GM12872 (cell line): Measurements from ENCODE around the gene VPS37D.

Experiments used
- TF ChIP-seq, protein P1 (sequence below): IDR thresholded peaks from 3 replicates; pipeline ENCODE4 v1.5.1; 2011; ENCODE audit warnings: low read depth, mild to moderate bottlenecking, low read length, moderate library complexity; ENCODE audit not compliant: insufficient read depth

The VPS37D gene

DNA sequence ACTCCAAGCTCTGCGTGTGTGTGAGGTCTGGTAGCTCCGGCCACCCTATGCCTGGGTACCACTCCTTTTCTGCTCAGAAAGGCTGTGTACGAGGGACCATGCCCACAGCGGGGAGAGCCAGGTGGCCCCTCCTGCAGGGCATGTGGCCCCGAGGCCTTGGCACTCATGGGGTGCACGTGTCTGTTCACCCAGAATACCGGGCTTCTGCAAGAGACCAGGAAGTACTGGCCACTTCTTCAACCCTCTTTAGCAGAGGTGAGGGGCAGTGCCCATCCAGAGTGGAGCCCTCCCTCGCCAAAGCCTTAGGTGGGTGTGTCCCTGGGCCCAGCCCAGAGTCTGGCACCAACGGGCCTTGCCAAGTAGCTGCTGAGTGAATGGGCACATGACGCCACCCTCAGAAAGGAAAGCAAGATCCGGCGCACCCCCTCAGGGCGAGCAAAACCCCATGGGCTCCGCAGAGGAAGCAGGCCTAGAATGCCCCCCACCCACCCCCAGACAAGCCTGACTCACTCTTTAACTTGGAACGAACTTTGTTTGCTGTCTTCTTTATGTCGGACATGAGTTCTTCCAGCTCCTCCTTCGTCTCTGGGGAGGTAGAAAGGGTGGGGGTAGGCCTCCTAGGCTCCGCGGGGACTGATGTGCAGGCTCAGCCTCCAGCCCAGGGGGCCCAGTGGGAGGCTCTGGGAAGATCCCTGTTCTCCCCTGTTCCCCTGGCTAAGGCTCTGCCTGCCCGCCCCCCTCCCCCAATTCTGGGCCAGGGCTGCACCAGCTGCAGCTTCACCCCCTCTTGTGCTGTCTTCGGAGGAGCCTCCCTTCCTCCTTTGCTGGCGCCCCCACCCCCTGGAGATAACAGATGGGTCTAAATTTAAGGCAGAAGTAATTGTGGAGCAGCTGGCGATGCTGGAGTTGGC, 37.3 kb downstream of the VPS37D start:
- TF ChIP-seq, protein P1, sequence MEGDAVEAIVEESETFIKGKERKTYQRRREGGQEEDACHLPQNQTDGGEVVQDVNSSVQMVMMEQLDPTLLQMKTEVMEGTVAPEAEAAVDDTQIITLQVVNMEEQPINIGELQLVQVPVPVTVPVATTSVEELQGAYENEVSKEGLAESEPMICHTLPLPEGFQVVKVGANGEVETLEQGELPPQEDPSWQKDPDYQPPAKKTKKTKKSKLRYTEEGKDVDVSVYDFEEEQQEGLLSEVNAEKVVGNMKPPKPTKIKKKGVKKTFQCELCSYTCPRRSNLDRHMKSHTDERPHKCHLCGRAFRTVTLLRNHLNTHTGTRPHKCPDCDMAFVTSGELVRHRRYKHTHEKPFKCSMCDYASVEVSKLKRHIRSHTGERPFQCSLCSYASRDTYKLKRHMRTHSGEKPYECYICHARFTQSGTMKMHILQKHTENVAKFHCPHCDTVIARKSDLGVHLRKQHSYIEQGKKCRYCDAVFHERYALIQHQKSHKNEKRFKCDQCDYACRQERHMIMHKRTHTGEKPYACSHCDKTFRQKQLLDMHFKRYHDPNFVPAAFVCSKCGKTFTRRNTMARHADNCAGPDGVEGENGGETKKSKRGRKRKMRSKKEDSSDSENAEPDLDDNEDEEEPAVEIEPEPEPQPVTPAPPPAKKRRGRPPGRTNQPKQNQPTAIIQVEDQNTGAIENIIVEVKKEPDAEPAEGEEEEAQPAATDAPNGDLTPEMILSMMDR = no peak

DNA sequence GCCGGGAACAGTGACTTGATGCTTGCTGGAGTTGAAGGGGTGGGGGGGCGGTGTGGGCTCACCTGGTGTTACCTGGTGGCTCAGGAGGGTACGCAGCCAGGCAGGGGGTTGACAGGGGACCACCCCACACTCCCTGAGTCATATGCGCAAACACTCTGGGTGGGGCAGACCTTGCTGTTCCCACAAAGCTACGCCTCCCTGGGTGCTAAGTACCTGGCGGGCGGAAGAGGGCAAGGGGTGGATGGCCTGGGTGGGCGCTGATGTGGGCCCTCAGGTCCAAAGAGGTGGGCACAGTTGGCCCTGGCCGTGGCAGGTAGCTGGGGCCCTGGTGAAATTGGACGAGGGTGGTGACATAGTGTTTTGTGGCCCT, 37.9 kb downstream of the VPS37D start:
- TF ChIP-seq, protein P1 = no peak

DNA sequence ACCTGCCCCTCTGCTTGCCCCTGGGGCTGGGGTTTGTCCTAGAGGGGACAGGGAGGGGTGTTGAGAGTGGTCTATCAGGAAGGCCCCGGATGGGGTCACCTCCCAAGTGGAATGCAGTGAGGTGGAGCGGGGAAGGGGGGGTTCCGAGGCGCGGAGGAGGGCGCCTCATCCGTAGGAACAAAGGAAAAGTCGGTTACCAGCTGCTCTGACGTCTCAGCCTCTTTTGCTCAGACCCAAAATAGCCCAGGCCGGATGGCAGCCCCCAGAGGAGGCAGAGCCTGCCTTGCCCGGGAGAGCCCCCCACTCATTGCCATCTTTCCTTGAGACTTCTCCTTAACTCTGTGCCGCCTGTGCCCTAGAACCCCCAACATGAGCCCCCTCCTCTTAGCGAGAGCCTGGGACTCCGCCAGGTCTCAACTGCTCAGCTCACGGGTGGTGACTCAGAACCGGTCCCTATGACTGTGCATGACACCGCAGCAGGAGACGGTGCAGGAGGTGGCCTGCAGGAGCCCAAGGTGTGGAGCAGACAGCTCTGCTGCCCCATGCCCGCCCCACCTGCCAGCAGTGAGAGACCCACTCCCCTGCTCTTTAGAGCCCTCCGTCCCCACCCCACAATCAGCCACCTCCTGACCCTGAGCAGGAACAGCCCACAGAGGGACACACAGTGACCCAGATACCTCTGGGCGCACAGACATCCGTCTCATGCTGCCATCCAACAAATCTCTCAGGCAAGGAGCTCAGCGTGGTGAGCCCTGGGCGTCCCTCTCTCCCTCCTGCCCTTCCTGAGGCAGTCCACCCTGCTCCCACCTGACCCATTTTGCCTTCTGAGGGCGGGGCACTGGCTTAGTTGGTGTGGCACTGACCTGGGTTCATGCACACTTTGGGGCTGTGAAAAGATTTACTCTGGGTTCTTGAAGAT, 38.8 kb downstream of the VPS37D start:
- TF ChIP-seq, protein P1 = no peak

DNA sequence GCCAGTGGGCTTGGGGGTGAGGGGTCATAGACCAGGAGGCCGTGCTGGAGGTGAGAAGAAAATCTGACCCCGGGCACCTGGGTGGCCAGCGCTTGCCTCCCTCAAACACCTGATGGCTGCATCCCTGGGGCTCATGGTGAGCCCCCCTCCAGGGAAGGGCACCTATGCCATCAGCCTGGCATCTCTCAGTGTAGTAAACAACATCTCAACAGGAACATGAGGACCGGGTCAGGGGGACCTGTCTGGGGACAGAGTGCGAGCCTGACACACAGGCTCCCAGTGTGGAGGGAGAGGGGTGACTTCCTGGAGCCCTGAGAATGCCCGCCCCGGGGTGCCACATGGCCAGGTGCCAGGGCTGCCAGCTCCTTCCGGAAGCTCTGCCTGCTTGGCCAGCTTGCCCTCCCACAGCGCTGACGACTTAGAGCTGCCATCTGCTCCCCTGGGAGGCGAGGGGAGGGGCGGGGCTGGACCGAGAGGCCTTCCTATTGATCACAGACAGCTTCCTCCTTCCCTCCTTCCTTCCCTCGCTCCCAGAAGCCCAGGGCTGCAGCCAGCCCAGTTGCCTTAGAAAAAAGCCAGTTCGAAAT, 39.5 kb downstream of the VPS37D start:
- TF ChIP-seq, protein P1 = no peak

DNA sequence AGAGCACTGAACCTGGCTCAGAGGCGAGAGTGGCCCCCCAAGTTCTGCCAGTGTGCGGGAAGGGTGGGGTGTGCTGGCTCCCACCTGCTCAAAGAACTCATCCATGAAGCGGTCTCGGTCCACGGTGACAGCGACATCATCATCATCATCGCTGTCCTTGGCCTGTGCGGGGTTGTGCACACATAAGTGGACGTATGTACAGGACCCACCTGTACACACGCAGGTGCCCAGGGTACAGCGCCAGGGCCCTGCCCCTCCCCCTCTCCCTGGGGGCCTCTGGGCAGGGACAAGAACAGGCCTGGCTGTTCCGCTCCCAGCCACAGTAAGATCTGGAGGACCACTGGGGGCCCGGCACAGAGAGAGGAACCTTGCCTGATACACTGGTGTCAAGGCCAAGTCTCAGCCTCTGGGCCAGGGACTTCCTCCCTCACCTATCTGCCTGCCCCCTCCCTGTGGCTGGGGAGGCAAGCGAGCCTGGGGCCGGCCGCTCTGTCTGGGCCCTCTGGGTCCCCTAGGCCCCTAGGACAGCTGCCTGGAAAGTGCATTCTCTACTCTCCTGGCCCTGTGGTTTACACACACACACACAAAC, 41.4 kb downstream of the VPS37D start:
- TF ChIP-seq, protein P1 = no peak

DNA sequence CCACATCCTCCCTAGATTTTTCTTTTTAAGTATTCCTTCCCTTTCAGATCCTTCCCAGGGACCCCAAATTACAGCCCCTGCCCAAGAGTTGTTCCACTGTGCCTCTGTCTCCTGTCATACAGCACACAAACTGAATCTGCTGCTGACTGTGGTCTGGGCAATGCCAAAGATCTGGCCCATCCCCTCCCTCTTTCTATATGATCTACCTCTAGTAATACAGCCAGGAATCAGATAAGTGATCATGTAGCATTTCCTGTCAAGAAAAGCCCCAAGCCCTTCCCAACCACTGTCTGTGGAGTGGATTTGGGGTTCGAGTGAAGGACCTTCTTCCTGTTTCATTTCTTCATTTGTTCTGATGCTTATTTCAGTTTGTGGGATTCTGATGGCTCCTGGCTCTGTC, 45.1 kb downstream of the VPS37D start:
- TF ChIP-seq, protein P1 = no peak
